ENCODE measurements around the gene CELF1.
A peak's percentile ranks its signal among the peaks of the same experiment; 100 is the strongest.

The CELF1 gene

DNA sequence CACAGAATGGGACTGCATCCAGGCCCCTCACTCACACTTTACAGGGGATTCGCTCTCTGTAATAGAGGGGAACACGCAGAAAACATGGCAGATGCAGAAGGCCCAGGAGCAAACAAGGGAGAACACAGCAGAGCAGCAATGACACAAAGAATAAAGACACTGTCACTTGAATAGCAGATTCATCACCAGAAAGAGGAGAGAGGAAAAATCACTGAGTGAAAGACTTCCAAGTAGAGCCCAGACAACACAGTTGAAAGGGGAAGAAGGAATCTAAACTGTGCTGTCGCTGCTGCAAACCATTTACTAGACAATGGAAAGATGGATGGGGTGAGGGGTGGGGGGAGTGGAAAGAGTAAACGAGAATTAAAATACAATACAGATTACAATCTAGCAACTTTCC lies 75.2 kb downstream of the CELF1 start:
- no peak for DNase-seq

DNA sequence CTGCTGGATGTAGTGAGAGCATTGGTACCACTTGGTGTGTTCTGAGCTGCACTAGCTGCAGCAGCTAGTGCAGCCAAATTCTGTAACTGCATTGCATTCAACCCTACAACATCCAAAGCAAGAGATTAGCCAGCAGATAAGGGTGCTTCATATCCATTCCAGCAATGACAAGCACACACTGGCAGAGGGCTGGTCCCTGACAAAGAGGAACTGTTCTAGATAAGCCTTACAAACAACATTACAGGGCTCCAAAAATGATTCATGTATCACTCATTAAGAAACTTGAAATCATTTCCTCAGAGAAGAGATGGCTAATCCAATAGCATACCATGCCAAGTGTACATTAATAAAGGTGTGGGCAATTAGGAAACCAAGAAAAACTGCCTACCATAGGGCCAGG lies 75.6 kb downstream of the CELF1 start:
- no peak for DNase-seq

DNA sequence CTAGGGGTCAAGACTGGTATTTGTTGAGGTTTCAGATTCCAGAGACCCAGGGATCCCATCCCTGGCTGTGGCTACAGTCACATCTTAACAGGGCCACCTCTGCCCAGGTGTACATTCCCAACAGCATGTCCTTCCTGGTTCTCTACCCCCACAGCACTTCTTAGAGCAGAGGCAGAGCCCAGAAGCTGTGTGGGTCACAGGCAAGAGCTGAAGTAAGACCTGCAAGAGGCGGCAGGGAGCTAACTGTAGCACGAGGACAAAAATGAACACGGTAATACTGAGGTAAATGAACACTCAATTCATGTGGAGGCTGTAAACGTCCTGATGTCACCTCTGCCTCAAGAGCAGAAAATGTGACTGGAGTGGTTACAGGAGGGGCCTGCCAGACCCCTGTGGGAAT lies 82.3 kb downstream of the CELF1 start:
- no peak for DNase-seq

DNA sequence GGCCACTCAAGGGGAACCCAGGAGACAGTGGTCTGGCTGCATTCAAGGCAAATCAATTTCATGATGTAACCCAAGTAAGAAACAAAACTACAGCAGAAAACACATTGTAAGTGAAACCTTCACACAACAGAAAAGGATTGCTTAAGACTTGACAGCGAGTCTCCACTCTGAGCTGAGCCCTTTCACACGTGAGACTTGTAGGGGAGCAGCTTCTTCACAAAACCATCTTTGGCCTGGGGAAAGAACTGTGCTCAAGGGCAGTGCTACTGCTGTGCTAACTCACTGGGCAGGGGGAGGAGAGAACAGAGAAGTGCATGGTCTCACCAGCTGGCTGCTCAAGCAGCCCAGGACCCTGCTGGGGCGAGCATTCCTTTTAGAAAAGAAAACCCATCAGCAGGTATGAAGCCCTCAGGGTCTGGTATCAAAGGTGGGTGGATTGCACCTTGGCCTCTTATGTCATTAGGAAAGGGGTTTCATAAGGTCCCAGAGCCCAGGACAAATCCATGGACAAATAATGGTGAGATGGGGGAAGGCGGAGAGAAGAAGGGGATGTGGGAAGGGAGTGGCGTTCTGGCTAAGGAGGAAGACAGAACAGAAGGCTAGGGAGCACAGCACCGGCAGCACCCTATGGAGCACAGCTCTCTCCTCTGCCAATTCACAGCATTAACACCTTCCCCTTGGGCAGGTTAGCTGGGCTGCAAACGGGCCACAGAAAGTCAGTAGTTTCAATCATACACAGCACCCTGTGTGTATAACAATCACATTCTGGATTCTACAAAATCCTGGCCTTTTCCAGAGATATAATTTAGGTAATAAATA lies 83.4 kb downstream of the CELF1 start:
- no peak for DNase-seq

DNA sequence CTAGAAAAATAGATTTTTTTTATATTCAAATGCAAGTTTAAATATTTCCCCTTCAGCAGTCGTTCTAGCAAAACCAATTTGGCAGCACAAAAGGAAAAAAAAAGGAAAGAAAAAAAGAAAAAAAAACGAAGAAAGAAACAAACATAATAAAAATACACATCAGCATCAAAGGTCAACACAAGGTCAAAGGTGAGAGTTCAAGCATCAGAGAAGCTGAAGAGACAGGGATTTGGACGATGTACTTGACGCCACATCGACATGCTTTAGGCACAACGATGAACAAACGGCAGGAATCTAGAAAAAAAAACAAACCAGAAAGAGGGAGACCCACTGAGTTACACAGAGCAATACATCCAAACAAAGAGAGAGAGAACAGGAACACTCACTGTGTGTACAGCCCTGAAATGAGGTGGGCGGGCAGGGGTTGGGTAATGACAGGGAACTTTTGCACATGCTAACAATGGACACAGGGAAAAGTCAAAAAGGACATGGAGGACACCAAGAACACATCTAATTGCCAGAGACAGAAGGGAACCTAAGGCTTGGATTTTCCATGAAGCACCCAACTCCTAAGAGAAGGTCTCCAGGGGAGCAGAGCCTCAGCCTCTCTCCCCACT lies 84.2 kb downstream of the CELF1 start:
- no peak for DNase-seq

DNA sequence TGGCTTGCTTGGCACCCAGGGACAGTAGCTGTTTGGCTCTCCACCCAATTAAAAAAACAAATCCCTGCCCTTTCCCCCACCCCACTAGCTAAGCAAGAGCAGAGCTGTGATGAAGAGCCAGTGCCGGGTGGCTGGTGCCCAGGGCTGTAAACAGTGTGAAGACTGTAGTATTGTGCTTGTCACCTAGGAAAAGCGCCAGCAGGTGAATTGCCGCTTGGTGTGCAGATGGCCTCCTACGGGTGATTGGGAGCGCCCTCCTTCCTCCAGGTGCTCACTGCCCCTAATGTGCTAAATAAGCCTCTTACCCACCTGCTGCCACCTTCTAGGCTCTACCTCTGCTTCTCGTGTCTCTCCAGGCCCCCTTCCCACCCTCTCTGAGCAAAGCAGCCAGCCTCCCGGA lies 85.6 kb downstream of the CELF1 start:
- peak; percentile 94 for DNase-seq

DNA sequence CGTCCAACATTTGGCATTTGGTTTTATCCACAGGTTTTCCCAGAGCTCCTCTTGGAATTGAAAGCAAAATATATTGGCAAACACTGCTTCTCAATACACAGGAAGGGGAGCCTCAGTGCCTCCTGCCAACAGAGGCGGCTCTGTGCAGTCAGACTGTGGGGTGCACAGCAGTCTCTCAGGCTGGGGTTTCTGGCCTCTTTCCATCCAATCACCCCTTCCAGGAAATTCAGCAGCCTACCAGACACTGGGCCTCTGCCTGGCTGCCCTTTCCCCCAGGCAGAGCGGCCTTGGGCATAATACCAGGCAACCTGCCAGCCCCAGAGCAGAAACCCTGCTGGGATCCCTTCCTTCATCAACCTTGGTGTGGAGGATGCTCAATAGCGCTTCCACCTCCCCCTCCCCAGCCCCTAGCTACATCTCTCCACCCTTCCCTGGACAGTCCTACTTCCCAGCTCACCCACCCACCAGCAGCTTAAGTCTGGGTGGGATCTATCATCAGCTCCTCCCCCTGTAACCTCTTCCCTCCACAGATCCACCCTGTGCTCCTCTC lies 86.2 kb downstream of the CELF1 start:
- DNase-seq: peak; percentile 48

DNA sequence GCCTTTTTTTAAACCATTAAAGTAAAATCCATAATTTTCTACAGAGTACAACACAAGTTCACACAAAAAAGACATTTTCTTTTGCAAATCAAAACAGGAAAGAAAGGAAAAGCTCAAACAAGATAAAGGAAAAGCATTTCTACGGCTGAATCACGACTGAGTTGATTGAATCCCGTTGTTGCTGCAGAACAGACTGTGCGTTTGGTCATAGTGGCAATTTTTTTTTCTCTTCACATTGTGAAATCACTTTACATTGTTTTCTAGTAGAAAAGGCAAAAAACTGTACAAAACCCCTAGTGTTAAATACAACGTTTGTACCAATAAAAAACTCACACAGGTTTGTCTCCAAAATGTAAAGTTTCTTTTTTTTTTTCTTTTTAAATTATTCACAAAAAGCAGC lies 86.7 kb downstream of the CELF1 start:
- no peak for DNase-seq

DNA sequence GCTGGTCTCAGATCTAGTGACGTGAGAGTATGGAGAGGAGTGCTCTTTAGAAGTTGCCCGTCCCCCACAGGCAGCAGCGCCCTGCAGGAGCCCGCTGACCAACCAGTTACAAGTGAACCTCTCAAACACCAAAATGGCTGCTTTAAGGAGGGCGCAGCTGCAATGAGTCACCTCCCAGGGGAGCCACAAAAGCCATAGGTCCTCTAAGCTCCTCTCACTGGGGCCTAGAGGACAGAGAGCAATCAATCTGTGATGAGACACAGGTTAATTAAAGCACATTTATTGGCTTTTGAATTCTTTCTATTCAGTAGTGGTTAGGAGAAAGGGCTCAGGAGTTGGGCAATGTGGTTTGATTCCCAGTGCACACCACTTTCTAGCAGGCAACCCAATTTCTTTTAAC lies 88.4 kb downstream of the CELF1 start:
- DNase-seq: peak; percentile 59

DNA sequence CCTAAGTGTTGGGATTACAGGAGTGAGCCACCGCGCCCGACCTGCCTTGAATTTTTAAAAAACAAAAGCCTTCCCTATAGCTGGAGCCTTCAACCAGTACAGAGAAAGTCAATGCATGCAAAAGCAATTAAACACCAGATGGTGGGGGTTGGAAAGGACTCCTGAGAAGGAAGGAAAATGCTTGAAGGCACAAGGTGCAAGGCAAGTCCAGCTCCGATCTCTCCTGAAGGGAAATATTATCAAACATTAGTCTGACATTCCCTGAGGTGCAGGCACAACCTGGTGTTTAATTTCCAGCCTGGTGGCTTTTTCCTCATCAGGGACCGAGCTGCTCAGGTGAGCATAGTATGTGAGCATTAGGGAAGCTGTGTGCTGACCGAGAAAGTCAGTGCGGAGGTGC lies 91.1 kb downstream of the CELF1 start:
- peak; percentile 25 for DNase-seq

DNA sequence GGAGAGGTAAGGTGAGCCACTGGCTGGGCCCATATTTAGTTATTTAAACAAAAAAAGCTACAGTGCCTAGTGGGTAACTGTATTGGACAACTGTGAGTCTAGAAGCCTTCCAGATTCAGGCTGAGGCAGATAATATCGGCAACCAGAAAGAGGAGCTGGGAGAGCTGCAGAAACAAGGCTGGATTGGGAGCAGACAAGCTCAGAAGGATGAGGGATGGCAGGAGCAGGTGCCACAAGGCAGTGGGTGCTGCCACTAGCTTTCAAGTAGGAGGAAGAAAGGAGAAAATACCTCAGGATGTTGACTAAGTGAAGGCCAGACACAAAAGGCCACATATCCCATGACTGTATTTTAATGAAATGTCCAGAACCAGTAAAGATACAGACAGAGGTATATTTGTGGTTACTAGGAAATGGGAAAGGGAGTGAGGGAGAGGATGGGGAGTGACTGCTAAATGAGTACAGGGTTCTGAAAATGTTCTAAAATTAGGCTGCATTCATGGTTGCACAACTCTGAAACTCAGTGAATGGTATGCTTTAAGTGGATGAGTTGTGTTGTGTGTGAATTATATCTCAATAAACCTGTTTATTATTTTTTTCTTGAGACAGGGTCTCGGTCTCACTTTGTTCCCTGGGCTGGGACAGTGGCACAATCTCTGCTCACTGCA lies 92.2 kb downstream of the CELF1 start:
- no peak for DNase-seq

DNA sequence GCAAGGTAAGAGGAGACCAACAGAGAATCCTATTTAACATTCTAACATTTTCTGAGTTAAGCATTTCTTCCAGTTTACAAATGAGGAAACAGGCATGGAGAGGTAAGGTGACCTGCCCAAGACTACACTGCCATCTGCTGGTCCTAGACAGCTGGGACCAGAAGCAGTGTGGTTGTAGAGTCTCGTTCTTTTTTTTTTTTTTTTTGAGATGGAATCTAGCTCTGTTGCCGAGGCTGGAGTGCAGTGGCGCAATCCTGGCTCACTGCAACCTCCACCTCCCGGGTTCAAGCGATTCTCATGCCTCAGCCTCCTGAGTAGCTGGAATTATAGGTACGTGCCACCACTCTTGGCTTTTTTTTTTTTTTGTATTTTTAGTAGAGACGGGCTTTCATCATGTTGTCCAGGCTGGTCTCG lies 98.7 kb downstream of the CELF1 start:
- DNase-seq: peak; percentile 56

DNA sequence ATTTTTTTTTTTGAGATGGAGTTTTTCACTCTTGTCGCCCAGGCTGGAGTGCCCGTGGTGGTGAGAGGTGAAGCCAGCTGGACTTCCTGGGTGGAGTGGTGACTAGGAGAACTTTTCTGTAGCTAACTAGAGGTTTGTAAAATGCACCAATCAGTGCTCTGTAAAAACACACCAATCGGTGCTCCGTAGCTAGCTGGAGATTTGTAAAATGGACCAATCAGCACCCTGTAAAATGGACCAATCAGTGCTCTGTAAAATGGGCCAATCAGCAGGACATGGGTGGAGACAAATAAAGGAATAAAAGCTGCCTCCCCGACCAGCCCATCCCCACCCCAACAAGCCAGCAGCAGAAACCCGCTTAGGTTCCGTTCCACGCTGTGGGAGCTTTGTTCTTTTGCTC lies 99.6 kb downstream of the CELF1 start:
- no peak for DNase-seq

DNA sequence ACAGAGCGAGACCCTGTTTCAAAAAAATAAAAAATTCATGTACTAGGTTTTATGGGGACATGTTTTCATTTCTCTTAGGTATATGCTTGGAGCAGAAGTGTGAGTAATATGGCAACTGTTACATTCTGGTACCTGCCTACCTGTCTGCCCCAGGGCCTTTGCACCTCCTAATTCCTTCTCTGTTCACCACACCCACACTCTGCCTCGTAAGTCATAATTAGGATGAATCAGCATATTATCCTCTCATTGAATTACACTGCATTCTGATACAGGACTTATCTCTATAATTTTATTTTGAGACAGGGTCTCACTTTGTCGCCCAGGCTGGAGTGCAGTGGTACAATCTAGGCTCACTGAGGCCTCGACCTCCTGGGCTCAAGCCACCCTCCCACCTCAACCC lies 100.9 kb downstream of the CELF1 start:
- no peak for DNase-seq

DNA sequence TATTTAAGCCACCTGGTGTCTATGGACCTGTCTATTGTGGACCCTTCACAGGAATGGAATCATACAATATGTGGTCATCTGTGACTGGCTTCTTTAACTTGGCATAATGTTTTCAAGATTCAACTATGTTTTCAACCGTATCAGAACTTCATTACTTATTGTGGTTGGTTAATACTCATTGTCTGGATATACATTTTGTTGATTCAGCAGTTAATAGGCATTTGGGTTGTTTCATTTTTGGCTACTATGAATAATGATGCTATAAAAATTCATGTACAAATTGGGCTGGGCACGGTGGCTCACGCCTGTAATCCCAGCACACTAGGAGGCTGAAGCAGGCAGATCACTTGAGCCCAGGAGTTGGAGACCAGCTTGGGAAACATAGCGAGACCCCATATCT lies 101.5 kb downstream of the CELF1 start:
- DNase-seq: no peak

DNA sequence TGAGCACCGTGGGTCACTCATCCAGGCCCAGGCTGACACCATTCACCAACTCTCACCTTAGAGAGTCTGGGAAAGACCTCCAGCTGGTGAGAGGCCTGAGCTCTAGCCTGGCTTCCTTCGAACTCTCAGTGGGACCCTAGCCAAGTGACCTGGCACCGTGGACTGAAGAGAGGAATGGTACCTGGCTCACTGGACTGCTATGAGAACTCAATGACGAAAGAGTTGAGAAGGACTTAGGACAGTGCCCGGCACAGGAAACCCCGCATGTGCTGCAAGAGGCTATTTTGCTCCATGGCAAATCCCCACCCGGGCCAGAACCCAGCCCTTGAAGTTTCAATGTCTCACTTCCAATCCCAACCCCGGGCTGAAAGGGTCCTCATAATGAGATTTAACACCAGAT lies 103.4 kb downstream of the CELF1 start:
- DNase-seq: no peak

DNA sequence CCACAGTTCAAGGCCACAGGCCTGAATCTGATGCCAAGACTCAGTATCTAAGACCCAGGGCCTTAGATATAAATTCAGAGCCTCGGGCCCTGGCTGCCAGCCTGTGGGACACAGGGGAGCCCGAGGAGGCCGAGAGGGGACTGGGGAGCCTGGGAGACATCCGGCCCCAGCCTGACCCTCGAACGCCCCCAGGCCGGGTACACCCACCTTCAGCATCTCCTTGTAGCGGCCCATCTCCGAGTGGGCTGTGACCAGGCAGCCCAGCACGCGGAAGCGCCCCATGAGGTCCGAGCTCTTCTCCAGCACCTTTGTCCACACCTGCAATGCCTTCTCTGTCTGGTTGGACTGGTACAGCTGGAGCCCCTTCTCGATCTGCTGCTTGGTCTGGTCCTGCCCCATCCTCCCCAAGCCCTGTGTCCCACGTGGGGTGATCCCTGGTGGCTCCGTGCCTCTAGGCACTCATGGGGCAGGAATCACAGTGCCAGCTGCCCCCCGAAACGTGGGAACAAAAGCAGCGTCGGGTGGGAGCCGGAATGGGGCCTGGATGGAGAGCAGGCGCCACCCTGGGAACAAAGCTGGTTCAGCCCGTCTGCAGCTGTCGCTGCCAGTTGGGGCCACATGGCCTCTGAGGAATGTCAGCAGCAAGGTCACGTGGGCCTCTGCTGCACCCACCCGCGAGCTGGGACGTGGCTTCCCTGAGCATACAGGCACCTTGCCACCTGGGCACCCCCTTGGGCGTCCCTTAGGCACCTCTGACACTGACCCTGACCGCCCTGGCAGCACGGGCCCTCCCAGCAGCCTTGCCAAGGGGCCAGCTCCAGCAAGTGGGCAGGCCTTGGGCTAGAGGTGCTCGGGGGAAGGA lies 104.1 kb downstream of the CELF1 start, which contains the start of gene RAPSN:
RAPSN (minus strand) TSS at position 571 of the 862 bp plus-strand sequence; CDS start at position 399, 172 bp downstream.
- no peak for DNase-seq

DNA sequence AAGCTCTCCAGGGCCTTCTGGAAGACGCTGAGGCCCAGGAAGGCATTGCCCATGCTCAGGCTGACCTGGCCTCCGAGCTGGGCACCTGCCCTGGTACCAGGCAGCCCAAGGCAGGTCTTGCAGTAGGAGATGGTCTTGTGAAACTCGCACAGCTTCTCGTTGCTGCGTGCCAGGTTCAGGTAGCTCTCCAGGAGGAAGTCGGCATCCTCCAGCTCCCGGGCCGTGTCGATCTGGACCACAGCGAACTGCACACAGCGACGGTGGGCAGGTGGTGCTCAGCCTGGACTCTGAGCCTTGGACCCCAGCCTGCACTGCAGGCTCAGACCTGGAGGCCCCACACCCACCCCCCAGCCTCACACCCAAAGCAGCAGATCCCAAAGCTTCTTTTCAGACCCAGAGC lies 105.0 kb downstream of the CELF1 start:
- DNase-seq: no peak

DNA sequence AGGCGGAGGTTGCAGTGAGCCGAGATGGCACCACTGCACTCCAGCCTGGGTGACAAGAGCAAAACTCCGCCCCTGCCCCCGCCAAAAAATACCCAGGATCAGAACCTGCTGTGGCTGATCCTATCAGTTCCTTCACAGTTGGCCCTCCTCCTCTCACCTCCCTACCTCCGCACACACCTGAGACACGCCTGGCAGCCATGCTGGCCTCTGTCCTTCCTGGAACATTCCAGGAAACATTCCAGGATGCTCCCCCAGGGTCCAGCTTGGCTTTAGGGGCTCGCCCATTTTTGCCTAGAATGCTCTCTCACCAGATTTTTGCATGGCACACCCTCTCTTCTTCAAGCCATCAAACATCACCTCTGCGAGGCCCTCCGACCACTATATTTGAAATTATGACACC lies 106.1 kb downstream of the CELF1 start:
- no peak for DNase-seq

DNA sequence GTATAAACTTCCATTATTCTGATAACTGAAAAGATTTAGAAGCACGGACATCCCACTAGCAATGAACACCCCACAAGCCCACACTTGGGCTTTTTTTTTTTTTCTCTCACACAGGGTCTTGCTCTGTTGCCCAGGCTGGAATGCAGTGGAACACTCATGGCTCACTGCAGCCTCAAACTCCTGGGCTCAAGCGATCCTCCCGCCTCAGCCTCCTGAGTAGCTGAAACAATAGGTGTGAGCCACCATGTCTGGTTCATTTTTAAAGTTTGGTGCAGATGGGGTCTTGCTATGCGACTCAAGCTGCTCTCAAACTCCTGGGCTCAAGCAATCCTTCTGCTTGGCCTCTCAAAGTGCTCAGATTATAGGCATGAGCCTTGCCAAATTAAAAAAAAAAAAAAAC lies 107.1 kb downstream of the CELF1 start:
- DNase-seq: no peak

DNA sequence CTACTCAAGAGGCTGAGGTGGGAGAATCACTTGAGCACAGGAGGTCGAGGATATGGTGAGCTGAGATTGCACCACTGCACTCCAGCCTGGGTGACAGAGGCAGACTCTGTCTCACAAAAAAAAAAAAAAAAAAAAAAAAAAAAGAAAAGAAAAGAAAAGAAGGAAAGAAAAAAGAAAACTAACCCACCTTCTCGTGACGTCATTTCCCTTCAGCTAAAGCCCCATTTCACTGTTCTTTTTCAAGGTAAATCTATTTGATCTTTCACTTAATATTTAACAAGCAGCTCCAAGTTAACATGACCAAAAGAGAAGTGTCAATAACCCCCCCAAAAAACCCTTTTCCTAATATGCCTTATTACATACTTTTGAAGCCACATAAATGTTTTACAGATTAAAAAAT lies 109.1 kb downstream of the CELF1 start:
- no peak for DNase-seq

DNA sequence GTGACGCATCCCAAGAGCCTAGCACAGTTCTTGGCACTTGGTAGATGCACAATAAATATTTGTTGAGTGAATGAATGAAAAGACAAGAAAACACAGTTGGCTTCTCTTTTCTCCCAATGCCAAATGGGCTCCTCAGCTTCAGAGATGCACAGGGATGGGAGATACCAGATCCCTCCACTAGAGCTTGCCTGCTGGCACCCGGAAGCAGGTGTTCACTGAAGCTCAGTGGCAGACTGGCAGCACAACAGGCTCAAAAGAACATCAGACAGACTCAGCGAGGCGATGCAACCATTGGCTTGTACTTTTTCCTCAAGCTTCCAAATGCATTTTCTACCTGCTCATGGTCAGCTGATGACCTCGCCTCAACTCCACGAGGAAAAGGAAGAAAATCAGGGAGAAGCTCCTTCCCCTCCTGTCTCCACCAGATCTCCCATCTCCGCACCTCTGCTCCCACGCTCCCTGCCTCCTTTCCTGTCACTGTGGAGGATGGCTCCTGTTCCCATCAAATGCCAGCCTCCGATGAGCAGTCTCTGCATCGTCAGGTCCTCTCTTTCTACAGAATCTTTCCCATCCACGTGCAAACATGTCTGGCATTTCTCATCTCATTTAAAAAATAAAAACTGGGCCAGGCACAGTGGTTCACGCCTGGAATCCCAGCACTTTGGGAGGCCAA lies 109.8 kb downstream of the CELF1 start:
- DNase-seq: peak; percentile 44
